Measurements from ENCODE around the gene ZNF605. TPM values are rescaled to one million over a fixed set of nuclear protein-coding genes. Genes with fewer than 3 reads are reported as not detected.

Gene ZNF605
- total RNA-seq, 1 donor from 2014 or later = 15.4 TPM

- intact Hi-C loops (cut with micrococcal nuclease) = loop anchor here (1.0 kb wide), 1 partner anchor 18 kb away; the partner anchor contains the start of gene CHFR
- Mint-ChIP-seq H3K27ac (peak overlapping the region; percentile 53), H3K9me3 (peaks cover 8% of the 10 kb centered on the region), H3K27me3 (peaks cover 2% of the 10 kb centered on the region), H3K4me1 (peaks cover 13% of the 10 kb centered on the region), H3K4me3 (peak overlapping the region; percentile 41), H3K36me3 (ENCODE audit: low read depth) (peaks cover 3% of the 10 kb centered on the region)
- CTCF ChIA-PET = interaction anchor here (0.6 to 1.5 kb wide), 2 partner anchors 17 to 136 kb away, joined by 3 to 4 read pairs; partner anchors contain the start of gene CHFR
- no peak for TF ChIP-seq CTCF (IDR thresholded peaks at IDR 0.05)
- ATAC-seq (ENCODE audit: low read depth) (peak; percentile 18), DNase-seq (peak; percentile 77)
- POLR2A ChIA-PET = interaction anchor here (0.7 to 1.6 kb wide), 4 partner anchors 17 to 81 kb away, joined by 3 to 7 read pairs (median 6); partner anchors contain the start of genes CHFR, GOLGA3, ZNF26 and ZNF605
Observed at GRCh38 chr12:132904718-132905328, 51.3 kb downstream of the ZNF605 start.

- no peak overlapping the region for H3K27ac Mint-ChIP-seq
- no peak for DNase-seq
- H3K27me3 Mint-ChIP-seq = no peaks in the 10 kb centered on the region
- H3K4me3 Mint-ChIP-seq = no peak overlapping the region
- no peaks in the 10 kb centered on the region for H3K36me3 Mint-ChIP-seq (ENCODE audit: low read depth)
- intact Hi-C loops (cut with micrococcal nuclease) = no loop called here
- no peak for ATAC-seq (ENCODE audit: low read depth)
- no peaks in the 10 kb centered on the region for H3K4me1 Mint-ChIP-seq
- TF ChIP-seq CTCF (IDR thresholded peaks at IDR 0.05) = no peak
- ChIA-PET POLR2A (no interaction called here), CTCF (no interaction called here)
- peaks cover 3% of the 10 kb centered on the region for H3K9me3 Mint-ChIP-seq
Observed at GRCh38 chr12:132899033-132899432, 57.1 kb downstream of the ZNF605 start.

- DNase-seq (no peak), ATAC-seq (ENCODE audit: low read depth) (no peak)
- H3K4me1 Mint-ChIP-seq = peaks cover 24% of the 10 kb centered on the region
- no peak for TF ChIP-seq CTCF (IDR thresholded peaks at IDR 0.05)
- peak overlapping the region; percentile 8 for H3K4me3 Mint-ChIP-seq
- H3K36me3 Mint-ChIP-seq (ENCODE audit: low read depth) = peaks cover 19% of the 10 kb centered on the region
- ChIA-PET POLR2A (interaction anchor here (0.6 to 1.2 kb wide), 2 partner anchors 11 to 60 kb away, joined by 3 to 4 read pairs; partner anchors contain the start of gene GOLGA3), CTCF (interaction anchor here (0.9 kb wide), 1 partner anchor 17 kb away, joined by 3 read pairs; no protein-coding TSS in a partner anchor)
- peaks cover 7% of the 10 kb centered on the region for H3K9me3 Mint-ChIP-seq
- peaks cover 7% of the 10 kb centered on the region for H3K27me3 Mint-ChIP-seq
- peak overlapping the region; percentile 71 for H3K27ac Mint-ChIP-seq
- intact Hi-C loops (cut with micrococcal nuclease) = loop anchor here (5.0 kb wide), 1 partner anchor 117 kb away; no protein-coding TSS in a partner anchor
Observed at GRCh38 chr12:132888852-132889251, 67.3 kb downstream of the ZNF605 start.

GRCh38 chr12:132887513-132888351 lies 68.4 kb downstream of the ZNF605 start, which contains the start of gene CHFR:
CHFR (minus strand) TSS chr12:132887605; CDS start chr12:132887328, 277 bp downstream.
- DNase-seq (peak; percentile 90), ATAC-seq (ENCODE audit: low read depth) (peak; percentile 98)
- H3K4me1 Mint-ChIP-seq = peaks cover 24% of the 10 kb centered on the region
- POLR2A ChIA-PET = interaction anchor here (0.5 to 2.2 kb wide), 15 partner anchors 12 to 294 kb away, joined by 3 to 19 read pairs (median 5); partner anchors contain the start of genes GOLGA3, PGAM5, ZNF10 and ZNF140
- TF ChIP-seq CTCF (IDR thresholded peaks at IDR 0.05) = no peak
- peaks cover 7% of the 10 kb centered on the region for H3K27me3 Mint-ChIP-seq
- CTCF ChIA-PET = interaction anchor here (1.1 kb wide), 1 partner anchor 17 kb away, joined by 3 read pairs; no protein-coding TSS in a partner anchor
- H3K36me3 Mint-ChIP-seq (ENCODE audit: low read depth) = peaks cover 26% of the 10 kb centered on the region
- H3K9me3 Mint-ChIP-seq = peaks cover 7% of the 10 kb centered on the region
- intact Hi-C loops (cut with micrococcal nuclease) = loop anchor here (1.0 to 5.0 kb wide), 10 partner anchors 17 to 243 kb away; partner anchors contain the start of genes PGAM5, ZNF10, ZNF140 and ZNF26
- H3K27ac Mint-ChIP-seq = peak within 1 kb of the TSS; percentile 100
- H3K4me3 Mint-ChIP-seq = peak within 1 kb of the TSS; percentile 98
